B cell (primary cell): ENCODE data around the gene ERGIC1. TPM values are rescaled to one million over a fixed set of nuclear protein-coding genes. Genes with fewer than 3 reads are reported as not detected.

ENCODE experiments used
- ATAC-seq: fragments of 200-7000 bp; cut with Tn5 transposase; one replicate; pipeline ENCODE4 v1.10.0; 2021; ENCODE audit warnings: low read depth, mild to moderate bottlenecking, moderate number of reproducible peaks, moderate library complexity
- CTCF ChIA-PET: fragments of 350-600 bp; sonication (Branson Sonifier 250); formaldehyde crosslinking; loops from one replicate; lab custom pipeline; 2021; ENCODE audit warnings: antibody characterized with exemption, inconsistent platforms; lab: Charles Lee
- POLR2A ChIA-PET: fragments of 350-600 bp; sonication (Branson Sonifier 250); formaldehyde crosslinking; loops from one replicate; lab custom pipeline; 2021; ENCODE audit warnings: antibody characterized with exemption; lab: Charles Lee
- DNase-seq: peaks from one replicate; pipeline ENCODE4 v3.0.0; 2013
- H2AFZ ChIP-seq: 2 replicates; pipeline ENCODE4 v1.6.1; 2012; ENCODE audit warnings: mild to moderate bottlenecking, low read depth, low read length; ENCODE audit not compliant: insufficient read depth, poor library complexity, severe bottlenecking
- H3K27ac ChIP-seq, 2 donors: 1 replicate in 1 of 2; 2 replicates in 1 of 2; pipeline ENCODE4 v1.5.1; 2012 to 2013; ENCODE audit warnings: low read length in 2 of 2, mild to moderate bottlenecking in 2 of 2, moderate library complexity in 1 of 2
- H3K27me3 ChIP-seq, 4 experiments: fragments of 200-600 bp in 1 of 4; sonication (generic) in 1 of 4; replicated peaks in 1 of 4; 1 replicate in 2 of 4; 2 replicates in 2 of 4; pipeline versions ENCODE4 v1.6.1 to v1.7.0; 2013 to 2016; ENCODE audit warnings: low read length in 3 of 4, mild to moderate bottlenecking in 2 of 4, mixed read lengths in 1 of 4, moderate library complexity in 1 of 4; ENCODE audit not compliant: insufficient read depth in 4 of 4, control insufficient read depth in 3 of 4; ENCODE audit errors: control extremely low read depth in 1 of 4
- H3K36me3 ChIP-seq, 2 experiments: replicated peaks in 1 of 2; 1 replicate in 1 of 2; 2 replicates in 1 of 2; pipeline versions ENCODE4 v1.6.1 to v1.7.1; 2013; ENCODE audit warnings: low read length in 1 of 2; ENCODE audit not compliant: insufficient read depth in 2 of 2, control insufficient read depth in 1 of 2; ENCODE audit errors: control extremely low read depth in 1 of 2, extremely low read depth in 1 of 2
- H3K4me1 ChIP-seq, 2 donors: fragments of 200-600 bp in 1 of 2; sonication (generic) in 1 of 2; 1 replicate in 1 of 2; 2 replicates in 1 of 2; pipeline versions ENCODE4 v1.5.1 to v1.6.1; 2013 to 2017; ENCODE audit warnings: low read length in 2 of 2; ENCODE audit not compliant: control insufficient read depth in 2 of 2, insufficient read depth in 2 of 2
- H3K4me2 ChIP-seq: replicated peaks from 2 replicates; pipeline ENCODE3; 2012; ENCODE audit warnings: mild to moderate bottlenecking, low read depth, low read length; ENCODE audit not compliant: poor library complexity, severe bottlenecking
- H3K4me3 ChIP-seq, 5 experiments: fragments of 200-600 bp in 1 of 5; sonication (generic) in 1 of 5; 1 replicate in 3 of 5; 2 replicates in 2 of 5; pipeline versions ENCODE4 v1.5.1 to v1.7.0; 2011 to 2016; ENCODE audit warnings: low read length in 4 of 5, mild to moderate bottlenecking in 4 of 5, low read depth in 2 of 5, control low read depth in 1 of 5, moderate library complexity in 1 of 5; ENCODE audit not compliant: insufficient read depth in 1 of 5; ENCODE audit errors: control extremely low read depth in 1 of 5, extremely low read depth in 1 of 5
- H3K79me2 ChIP-seq: fragments of 200-600 bp; sonication (generic); one replicate; pipeline ENCODE4 v1.6.0; 2016; ENCODE audit warnings: low read length; ENCODE audit not compliant: control insufficient read depth, insufficient read depth
- H3K9ac ChIP-seq: fragments of 200-600 bp; sonication (generic); 2 replicates; pipeline ENCODE4 v1.6.1; 2017; ENCODE audit warnings: mild to moderate bottlenecking, low read length, moderate library complexity
- H3K9me3 ChIP-seq, 3 donors: one replicate each; pipeline versions ENCODE4 v1.6.1 to v1.7.1; 2013; ENCODE audit warnings: low read length in 2 of 3; ENCODE audit not compliant: control insufficient read depth in 2 of 3, insufficient read depth in 1 of 3; ENCODE audit errors: control extremely low read depth in 1 of 3
- H4K20me1 ChIP-seq: 2 replicates; pipeline ENCODE4 v1.6.0; 2012; ENCODE audit warnings: mild to moderate bottlenecking, low read length; ENCODE audit not compliant: insufficient read depth, control insufficient read depth, poor library complexity, severe bottlenecking
- H3K27ac Mint-ChIP-seq: one replicate; pipeline ENCODE4 v1.8.0; 2021; ENCODE audit warnings: mixed read lengths
- H3K27me3 Mint-ChIP-seq: one replicate; pipeline ENCODE4 v1.8.0; 2021; ENCODE audit warnings: mixed read lengths
- H3K4me1 Mint-ChIP-seq: one replicate; pipeline ENCODE4 v1.8.0; 2021; ENCODE audit warnings: mixed read lengths
- H3K4me3 Mint-ChIP-seq: one replicate; pipeline ENCODE4 v1.8.0; 2021; ENCODE audit warnings: mixed read lengths
- H3K9me3 Mint-ChIP-seq: one replicate; pipeline ENCODE4 v1.8.0; 2022; ENCODE audit warnings: mixed read lengths; ENCODE audit not compliant: insufficient read depth
- EZH2 ChIP-seq: IDR thresholded peaks from 2 replicates; pipeline ENCODE4 v1.6.1; 2012; ENCODE audit warnings: borderline replicate concordance, low read depth, mild to moderate bottlenecking, moderate library complexity, low read length; ENCODE audit not compliant: insufficient read depth, poor library complexity, severe bottlenecking
- WGBS: methylation state at CpG from one replicate; pipeline ENCODE4 v1.1.5; 2013; ENCODE audit warnings: missing lambda C conversion rate; ENCODE audit not compliant: insufficient coverage; 5-methylcytosine and 5-hydroxymethylcytosine counted together
- intact Hi-C: fragments of 100-400 bp; cut with micrococcal nuclease; formaldehyde crosslinking; loops from one replicate; pipeline ENCODE4 v1.10.0; 2022
- polyA plus RNA-seq: library from polyadenylated mRNA; depleted of rRNA; stranded (reverse); fragments of >200 nt; gene quantifications from 2 replicates; pipeline ENCODE4 v1.2.3, GENCODE V29; 2012
- total RNA-seq, 2 donors: library from RNA; stranded (reverse); fragments of 120-200 nt in 1 of 2; gene quantifications; 1 replicate in 1 of 2; 2 replicates in 1 of 2; pipeline versions ENCODE4 v1.2.3 to v1.2.4, GENCODE V29; 2013 to 2022
- TF ChIP-seq, protein P1 (sequence below): fragments of 200-600 bp; IDR thresholded peaks from one replicate; pipeline ENCODE4 v1.8.0; 2022; ENCODE audit warnings: antibody characterized with exemption, mild to moderate bottlenecking

ERGIC1 gene
- total and polyA plus RNA-seq, 2 donors (not counting 1 experiment from before 2014, with no cell fraction given) = 86.3 to 140 TPM

- TF ChIP-seq, protein P1, sequence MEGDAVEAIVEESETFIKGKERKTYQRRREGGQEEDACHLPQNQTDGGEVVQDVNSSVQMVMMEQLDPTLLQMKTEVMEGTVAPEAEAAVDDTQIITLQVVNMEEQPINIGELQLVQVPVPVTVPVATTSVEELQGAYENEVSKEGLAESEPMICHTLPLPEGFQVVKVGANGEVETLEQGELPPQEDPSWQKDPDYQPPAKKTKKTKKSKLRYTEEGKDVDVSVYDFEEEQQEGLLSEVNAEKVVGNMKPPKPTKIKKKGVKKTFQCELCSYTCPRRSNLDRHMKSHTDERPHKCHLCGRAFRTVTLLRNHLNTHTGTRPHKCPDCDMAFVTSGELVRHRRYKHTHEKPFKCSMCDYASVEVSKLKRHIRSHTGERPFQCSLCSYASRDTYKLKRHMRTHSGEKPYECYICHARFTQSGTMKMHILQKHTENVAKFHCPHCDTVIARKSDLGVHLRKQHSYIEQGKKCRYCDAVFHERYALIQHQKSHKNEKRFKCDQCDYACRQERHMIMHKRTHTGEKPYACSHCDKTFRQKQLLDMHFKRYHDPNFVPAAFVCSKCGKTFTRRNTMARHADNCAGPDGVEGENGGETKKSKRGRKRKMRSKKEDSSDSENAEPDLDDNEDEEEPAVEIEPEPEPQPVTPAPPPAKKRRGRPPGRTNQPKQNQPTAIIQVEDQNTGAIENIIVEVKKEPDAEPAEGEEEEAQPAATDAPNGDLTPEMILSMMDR = no peak
- Histone ChIP-seq H2AFZ (no peak overlapping the region), H3K4me3 (no peak overlapping the region), H3K4me1 (peaks cover 7 to 10% of the 10 kb centered on the region in 2 donors), H3K79me2 (no peaks in the 10 kb centered on the region), H3K9me3 (peaks cover 0 to 4% (median 0%) of the 10 kb centered on the region in 3 donors), H3K36me3 (no peaks in the 10 kb centered on the region), H3K27ac (no peak overlapping the region), H3K27me3 (no peaks in the 10 kb centered on the region), H4K20me1 (no peaks in the 10 kb centered on the region), H3K9ac (no peak overlapping the region), H3K4me2 (no peak overlapping the region)
- Mint-ChIP-seq H3K4me1 (peaks cover 12% of the 10 kb centered on the region), H3K4me3 (no peak overlapping the region), H3K9me3 (no peaks in the 10 kb centered on the region), H3K27ac (no peak overlapping the region), H3K27me3 (no peaks in the 10 kb centered on the region)
- ChIA-PET POLR2A (no interaction called here), CTCF (interaction anchor here (0.9 kb wide), 1 partner anchor 19 kb away, joined by 3 read pairs; no protein-coding TSS in a partner anchor)
- intact Hi-C loops = no loop called here
- no peak for DNase-seq
- ATAC-seq = no peak
- WGBS = 86% methylated on average over 1 of the region's 4 CpGs
Observed at GRCh38 chr5:172802567-172803176, 31.4 kb upstream of the ERGIC1 start.

DNA sequence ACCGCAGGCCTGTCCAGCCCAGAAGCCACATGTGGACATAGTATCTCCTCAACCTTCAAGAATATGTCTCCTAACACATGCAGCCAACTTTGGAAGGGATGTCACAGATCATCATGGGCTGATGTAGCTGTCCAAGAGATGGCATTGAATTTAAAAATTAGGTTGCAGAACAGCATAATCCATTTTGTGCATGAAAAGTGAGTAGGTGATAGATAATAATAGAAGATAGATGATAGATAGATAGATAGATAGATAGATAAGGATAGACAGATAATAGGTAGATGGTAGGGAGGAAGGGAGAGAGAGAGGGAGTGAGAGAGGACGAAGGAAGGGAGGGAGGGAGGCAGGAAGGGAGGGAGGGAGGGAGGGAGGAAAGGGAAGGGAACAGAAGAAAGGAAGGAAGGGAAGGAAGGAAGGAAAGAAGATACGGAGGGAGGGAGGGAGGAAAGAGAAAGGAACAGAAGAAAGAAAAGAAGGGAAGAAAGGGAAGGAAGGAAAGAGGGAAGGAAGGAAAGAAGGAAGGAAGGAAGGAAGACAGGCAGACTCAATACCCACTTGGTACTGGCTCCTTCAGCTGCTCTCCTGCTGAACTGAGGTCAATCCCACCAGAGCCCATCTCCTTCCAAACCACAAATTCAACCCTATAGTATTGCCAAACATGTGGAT is 28.9 kb upstream of the ERGIC1 start:
- Mint-ChIP-seq H3K4me1 (peaks cover 13% of the 10 kb centered on the region), H3K4me3 (no peak overlapping the region), H3K27ac (no peak overlapping the region), H3K27me3 (no peaks in the 10 kb centered on the region), H3K9me3 (no peaks in the 10 kb centered on the region)
- H3K9me3 ChIP-seq = peaks cover 0 to 4% (median 0%) of the 10 kb centered on the region in 3 donors
- H3K4me1 ChIP-seq = peaks cover 8 to 12% of the 10 kb centered on the region in 2 donors
- 80% methylated on average over 2 of the region's 3 CpGs for WGBS
- H3K27me3 ChIP-seq = no peaks in the 10 kb centered on the region
- ChIA-PET CTCF (interaction anchor here (1.0 kb wide), 1 partner anchor 33 kb away, joined by 3 read pairs; no protein-coding TSS in a partner anchor), POLR2A (interaction anchor here (0.6 to 2.5 kb wide), 3 partner anchors 33 to 252 kb away, joined by 3 to 17 read pairs (median 9); no protein-coding TSS in a partner anchor)
- no peak overlapping the region for H3K9ac ChIP-seq
- DNase-seq (no peak), ATAC-seq (no peak)
- TF ChIP-seq, protein P1 = no peak
- TF ChIP-seq EZH2 = no peak
- H3K79me2 ChIP-seq = no peaks in the 10 kb centered on the region
- intact Hi-C loops = no loop called here
- no peaks in the 10 kb centered on the region for H4K20me1 ChIP-seq
- no peak overlapping the region for H3K4me3 ChIP-seq
- no peak overlapping the region for H3K4me2 ChIP-seq
- H3K36me3 ChIP-seq = no peaks in the 10 kb centered on the region
- no peak overlapping the region for H3K27ac ChIP-seq
- no peak overlapping the region for H2AFZ ChIP-seq
